Liver (tissue), 3 donors: ENCODE results near the gene SEZ6.

Source experiments
- CTCF ChIP-seq: fragments of 150-350 bp; IDR thresholded peaks from 2 replicates; pipeline ENCODE4 v1.5.1; 2017; ENCODE audit warnings: improper control_type of control experiment, low read depth, low read length; ENCODE audit not compliant: missing input control
- FOXA1 ChIP-seq: IDR thresholded peaks from 2 replicates; pipeline ENCODE4 v1.6.1; 2016; ENCODE audit warnings: antibody characterized with exemption
- GABPA ChIP-seq, 2 donors: IDR thresholded peaks in 1 of 2; conservative IDR thresholded peaks in 1 of 2; 2 replicates each; pipeline ENCODE4 v1.6.1; 2016; ENCODE audit warnings: antibody characterized with exemption in 2 of 2, mild to moderate bottlenecking in 1 of 2, moderate library complexity in 1 of 2
- NR2F2 ChIP-seq: IDR thresholded peaks from 2 replicates; pipeline ENCODE4 v1.6.1; 2016; ENCODE audit warnings: antibody characterized with exemption
- RAD21 ChIP-seq, 2 donors: IDR thresholded peaks; 2 replicates each; pipeline ENCODE4 v1.6.1; 2016; ENCODE audit warnings: antibody characterized with exemption in 2 of 2, mild to moderate bottlenecking in 2 of 2
- SP1 ChIP-seq: IDR thresholded peaks from 2 replicates; pipeline ENCODE4 v1.6.1; 2018; ENCODE audit warnings: antibody characterized with exemption, mild to moderate bottlenecking
- TAF1 ChIP-seq: conservative IDR thresholded peaks from 2 replicates; pipeline ENCODE4 v1.6.1; 2016; ENCODE audit warnings: antibody characterized with exemption, mild to moderate bottlenecking
- YY1 ChIP-seq: IDR thresholded peaks from 2 replicates; pipeline ENCODE4 v1.6.1; 2016; ENCODE audit warnings: antibody characterized with exemption, mild to moderate bottlenecking
- ZBTB33 ChIP-seq: IDR thresholded peaks from 2 replicates; pipeline ENCODE4 v1.6.1; 2016; ENCODE audit warnings: antibody characterized with exemption
- donor health status: healthy.
- donor health status: healthy.

- TF ChIP-seq CTCF = no peak
- no peak for TF ChIP-seq YY1
- no peak for TF ChIP-seq ZBTB33
- no peak for TF ChIP-seq GABPA (IDR thresholded peaks at IDR 0.05 in 1 of 2, conservative IDR thresholded peaks at IDR 0.05 in 1 of 2)
- no peak for TF ChIP-seq TAF1
- TF ChIP-seq RAD21 (IDR thresholded peaks at IDR 0.05) = no peak
- TF ChIP-seq SP1 = no peak
- TF ChIP-seq FOXA1 = no peak
- TF ChIP-seq NR2F2 = no peak
Observed at GRCh38 chr17:28920201-28920600, 85.6 kb downstream of the SEZ6 start.
